ENCODE measurements around the gene FKBP10.
"Not testable (repeated sequence)": the region's sequence is repeated elsewhere in the genome, so short reads cannot be mapped to it uniquely, and the experiment has no call there.

The FKBP10 gene

DNA sequence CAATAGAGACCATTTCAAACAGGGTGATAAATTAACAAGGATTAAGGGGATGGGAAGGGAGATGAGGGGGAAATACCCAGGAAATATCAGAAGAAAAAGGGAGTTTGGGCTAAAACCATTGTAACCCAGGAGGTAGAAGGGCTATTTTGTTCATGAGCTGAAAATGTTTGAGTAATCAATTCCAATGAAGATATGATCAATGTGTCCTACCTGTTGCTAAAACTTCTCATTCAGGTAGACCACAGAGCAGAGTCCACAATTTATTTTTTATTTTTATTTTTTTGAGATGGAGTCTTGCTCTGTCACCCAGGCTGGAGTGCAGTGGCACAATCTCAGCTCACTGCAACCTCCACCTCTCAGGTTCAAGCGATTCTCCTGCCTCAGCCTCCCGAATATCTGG, 26.6 kb downstream of the FKBP10 start:
- not testable (repeated sequence) for DNase-seq (ENCODE audit: low read depth)

DNA sequence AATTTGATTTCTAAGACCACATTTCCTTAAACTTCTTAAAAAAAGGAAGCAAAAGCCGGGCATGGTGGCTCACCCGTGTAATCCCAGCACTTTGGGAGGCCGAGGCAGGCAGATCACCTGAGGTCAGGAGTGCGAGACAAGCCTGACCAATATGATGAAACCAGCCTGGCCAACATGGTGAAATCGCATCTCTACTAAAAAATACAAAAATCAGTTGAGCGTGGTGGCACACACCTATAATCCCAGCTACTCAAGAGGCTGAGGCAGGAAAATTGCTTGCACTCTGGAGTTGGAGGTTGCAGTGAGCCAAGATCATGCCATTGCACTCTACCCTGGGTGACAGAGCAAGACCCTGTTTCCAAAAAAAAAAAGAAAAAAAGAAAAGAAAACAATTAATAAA, 28.0 kb downstream of the FKBP10 start:
- DNase-seq (ENCODE audit: low read depth): not testable (repeated sequence)

DNA sequence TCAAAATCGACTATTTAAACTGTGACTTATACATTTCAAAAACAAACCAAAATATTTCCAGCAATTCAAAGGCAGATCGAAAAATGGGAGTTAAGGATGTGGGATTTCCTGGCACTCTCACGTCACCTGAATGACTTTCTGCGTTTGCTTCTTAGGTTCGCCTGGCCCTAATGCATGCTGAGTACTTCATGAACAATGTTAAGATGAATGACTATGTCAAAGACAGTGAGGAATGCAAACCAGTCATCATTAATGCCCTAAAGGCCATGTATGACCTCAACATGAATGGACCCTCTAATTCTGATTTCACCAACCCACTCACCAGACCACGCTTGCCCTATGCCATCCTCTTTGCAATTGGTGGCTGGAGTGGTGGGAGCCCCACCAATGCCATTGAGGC, 32.2 kb downstream of the FKBP10 start:
- DNase-seq (ENCODE audit: low read depth): no peak

DNA sequence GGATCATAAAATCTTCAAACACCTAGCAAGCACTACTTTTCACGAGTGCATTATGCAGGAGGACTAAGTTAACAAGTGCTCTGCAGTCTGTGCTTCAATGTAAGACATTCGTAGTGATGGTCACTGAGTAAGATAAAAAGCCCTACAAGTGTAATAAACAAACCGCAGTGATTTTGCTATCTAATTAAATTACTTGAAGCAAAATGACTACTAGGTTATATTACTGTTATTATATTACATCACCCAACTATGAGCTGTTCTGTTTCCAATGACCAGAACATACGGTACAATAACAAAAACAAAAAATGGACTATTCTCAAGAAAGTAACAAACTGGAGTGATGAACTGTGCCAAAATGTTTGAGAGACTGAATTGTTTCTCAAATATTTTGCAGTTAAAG, 36.0 kb downstream of the FKBP10 start:
- no peak for DNase-seq (ENCODE audit: low read depth)

DNA sequence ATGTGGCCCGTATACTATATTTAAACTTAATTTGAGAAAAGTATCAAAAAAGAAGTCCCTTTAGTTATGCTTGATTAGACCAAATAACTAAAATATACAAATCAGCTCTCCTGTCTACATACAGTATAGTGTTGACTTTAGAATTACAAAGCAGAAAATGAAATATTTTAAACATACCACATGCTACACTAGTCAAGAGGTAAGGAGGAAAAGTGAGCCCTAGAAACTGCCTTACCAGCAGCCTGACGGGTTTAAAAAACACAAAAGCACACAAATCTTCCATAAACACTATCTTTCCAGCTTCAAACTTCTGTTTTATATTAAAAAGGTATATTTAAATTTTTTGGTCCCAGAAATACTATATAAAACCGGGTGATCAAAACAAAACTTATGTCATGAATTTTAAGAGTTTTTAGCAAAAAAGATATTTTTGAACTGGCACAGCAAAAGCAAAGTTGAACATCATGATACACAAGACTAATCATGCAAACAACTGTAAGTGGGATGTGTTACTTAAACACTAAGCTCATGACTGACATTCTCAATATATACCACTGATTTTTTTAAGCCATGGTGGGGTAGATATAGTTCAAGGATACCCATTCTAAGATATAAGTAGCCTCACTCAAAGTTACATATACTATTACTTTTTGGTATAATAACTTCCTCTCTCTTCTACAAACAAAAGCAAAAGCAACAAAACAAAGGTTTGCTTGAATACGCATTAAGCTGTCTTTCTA, 36.6 kb downstream of the FKBP10 start:
- no peak for DNase-seq (ENCODE audit: low read depth)

DNA sequence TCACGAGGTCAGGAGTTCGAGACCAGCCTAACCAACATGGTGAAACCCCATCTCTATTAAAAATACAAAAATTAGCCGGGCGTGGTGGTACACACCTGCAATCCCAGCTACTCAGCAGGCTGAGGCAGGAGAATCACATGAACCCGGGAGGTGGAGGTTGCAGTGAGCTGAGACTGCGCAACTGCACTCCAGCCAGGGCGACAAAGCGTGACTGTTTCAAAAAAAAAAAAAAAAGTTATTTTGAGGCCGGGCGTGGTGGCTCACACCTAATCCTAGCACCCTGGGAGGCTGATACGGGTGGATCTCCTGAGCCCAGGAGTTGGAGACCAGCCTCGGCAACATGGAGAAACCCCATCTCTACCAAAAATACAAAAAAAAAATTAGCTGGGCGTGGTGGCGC, 38.6 kb downstream of the FKBP10 start:
- not testable (repeated sequence) for DNase-seq (ENCODE audit: low read depth)

DNA sequence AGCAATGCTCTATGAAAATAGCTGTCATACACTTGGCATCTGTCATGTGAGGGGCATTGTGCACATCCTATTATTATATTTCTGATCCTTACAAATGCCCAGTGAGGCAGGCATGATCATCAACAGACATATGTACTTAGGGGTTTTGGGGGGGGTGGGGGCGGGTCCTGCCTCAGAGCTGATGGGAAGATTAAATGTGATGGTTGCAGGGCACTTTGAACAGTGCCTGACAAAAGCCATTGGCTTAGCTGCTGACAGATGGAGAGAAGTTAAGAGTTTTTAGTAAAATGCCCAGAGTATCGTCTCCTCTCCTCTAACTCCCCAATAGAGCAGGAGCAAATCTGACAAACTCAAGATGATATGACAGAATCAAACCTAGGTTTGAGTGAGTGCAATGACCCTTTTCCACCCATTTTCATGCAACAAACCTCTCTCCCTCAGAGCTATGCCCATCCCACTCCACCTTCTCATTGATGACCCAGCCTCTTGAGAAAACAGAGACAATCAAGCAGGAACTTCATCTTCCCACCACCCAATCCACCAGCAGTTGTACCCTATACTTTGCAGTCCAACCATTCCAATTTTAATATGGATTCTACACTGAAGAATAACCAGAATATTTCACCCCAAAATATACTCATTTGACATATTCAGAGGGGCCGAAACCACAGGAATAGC, 47.6 kb downstream of the FKBP10 start:
- no peak for DNase-seq (ENCODE audit: low read depth)

DNA sequence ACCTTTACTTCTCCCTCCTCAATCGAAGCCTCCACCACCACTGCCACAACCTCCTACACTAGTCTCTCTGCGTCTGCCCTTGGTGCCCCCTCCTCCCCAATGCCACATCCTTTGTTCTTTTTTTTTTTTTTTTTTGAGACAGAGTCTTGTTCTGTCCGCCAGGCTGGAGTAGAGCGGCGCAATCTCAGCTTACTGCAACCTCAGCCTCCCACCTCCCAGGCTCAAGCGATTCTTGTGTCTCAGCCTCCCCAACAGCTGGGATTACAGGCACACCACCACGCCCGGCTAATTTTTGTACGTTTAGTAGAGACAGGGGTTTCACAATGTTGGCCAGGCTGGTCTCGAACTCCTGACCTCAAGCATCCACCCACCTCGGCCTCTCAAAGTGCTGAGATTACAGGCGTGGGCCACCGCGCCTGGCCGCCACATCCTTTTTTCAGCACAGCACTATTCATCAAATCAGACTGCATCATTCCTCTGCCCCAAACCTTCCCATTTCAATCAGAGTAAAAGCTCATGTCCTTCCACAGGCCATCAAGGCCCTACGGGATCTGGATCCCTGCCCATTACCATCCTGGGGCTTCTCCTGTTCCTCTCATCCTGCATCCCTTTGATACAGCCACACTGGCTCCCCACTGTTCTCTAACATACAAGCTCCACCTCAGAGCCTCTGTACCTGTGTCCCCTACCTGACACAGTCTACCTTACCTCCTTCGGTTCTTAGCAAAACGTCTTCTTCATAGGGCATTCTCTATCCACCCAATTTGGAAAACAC, 50.5 kb downstream of the FKBP10 start:
- peak; percentile 29 for DNase-seq (ENCODE audit: low read depth)

DNA sequence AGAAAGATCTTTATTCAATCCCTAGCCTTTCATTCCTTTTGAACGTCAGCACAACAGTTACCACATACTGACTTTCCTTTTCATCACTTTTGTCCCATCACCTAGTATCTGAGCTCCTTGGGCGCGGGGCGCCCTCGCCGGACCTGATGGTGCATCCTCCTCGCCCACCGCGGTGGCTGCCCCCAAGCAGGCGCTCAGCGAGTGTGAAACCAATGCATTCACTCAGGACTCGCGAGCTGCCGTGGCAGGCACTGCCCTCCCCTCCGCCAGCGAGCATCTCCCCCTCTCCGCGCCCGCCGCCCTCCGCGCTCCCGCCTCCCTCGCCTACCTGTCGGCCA, 51.7 kb downstream of the FKBP10 start:
- no peak for DNase-seq (ENCODE audit: low read depth)

DNA sequence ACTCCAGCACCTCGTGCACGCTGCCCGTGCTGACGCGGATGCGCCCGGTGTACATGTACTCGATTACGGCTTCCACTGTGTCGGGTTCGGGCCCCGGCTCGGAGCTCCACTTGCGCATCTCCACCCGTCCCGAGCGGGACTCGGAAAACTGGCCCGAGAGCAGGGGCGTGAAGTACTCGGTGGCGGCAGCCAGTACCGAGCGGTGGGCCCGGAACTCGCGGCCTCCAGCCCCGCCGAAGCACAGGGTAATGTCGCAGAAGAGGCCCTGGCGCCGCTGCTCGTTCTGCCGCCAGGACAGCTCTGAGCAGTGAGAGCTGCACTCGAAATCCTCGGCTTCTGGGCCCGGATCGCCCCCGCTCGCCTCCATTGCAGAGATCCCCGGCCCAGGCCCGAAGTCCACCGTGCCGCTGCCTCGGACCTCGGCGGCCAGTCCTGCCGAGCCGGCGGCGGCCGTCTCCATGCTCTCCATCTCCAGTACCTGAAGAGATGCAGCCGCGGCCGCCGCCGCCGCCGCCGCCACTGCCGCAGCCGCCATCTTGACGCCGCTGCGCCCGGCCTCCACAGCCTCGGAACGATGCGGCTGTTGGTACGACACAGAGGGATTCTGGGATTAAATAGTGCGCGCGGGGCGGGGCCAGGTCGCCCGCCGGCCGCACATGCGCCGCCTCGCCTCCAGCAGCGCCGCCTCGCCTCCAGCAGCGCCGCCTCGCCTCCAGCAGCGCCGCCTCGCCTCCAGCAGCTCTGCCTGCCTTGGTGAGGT, 52.2 kb downstream of the FKBP10 start, which contains the start of gene KLHL11:
Gene KLHL11 (minus strand): TSS at position 588 of the 760 bp plus-strand sequence. CDS start 53 bp downstream, at position 535.
- peak; percentile 87 for DNase-seq (ENCODE audit: low read depth)

DNA sequence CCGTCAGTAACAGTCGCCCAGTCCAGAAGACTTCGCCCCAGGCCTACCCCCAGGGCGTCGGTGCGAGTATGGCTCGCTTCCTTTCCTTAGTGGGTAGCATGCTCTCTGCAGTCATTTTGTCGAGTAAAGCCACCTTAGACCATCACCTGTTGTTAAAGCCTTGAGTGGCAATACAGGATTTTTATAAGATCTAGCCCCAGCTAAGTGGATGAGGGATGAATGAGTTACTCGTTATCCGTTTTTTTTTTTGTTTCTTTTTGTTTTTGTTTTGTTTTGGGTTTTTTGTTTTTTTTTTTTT, 52.7 kb downstream of the FKBP10 start:
- DNase-seq (ENCODE audit: low read depth): no peak

DNA sequence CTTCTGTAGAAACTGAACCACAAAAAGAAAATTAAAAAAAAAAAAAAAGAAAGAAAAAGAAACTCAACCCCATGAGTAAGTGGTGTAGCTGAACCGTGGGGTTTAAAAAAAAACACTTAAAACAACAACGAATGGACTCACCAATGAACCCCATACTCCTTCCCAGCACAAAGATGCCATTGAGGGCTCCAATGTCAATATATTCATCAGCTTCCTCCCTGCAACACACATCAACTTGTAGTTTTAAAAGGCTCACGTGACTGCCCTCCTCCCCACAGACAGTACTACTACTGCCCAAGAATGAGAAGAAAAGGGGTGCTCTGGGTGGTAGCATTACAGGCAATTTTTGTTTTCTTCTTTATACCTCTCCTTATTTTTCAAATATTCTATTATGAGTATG, 55.8 kb downstream of the FKBP10 start:
- DNase-seq (ENCODE audit: low read depth): no peak

DNA sequence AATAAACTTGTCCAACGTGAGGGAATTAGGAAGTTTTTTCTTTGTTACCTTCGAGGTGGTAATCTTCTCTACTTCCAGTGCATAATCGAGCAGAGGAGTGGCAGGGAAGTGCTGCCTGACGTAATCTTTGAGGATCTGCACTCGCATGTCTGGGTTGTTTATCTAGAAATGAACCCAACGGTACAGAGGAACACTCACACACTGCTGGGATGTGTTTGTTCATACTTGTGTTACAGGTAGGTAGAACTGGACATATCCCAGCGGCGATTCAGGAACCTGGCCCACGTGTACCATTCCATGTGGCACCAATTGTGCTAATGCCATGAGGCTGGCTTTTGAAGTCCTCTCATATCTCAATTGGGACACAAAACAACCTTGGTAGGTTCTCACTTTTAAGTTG, 56.6 kb downstream of the FKBP10 start:
- DNase-seq (ENCODE audit: low read depth): no peak

DNA sequence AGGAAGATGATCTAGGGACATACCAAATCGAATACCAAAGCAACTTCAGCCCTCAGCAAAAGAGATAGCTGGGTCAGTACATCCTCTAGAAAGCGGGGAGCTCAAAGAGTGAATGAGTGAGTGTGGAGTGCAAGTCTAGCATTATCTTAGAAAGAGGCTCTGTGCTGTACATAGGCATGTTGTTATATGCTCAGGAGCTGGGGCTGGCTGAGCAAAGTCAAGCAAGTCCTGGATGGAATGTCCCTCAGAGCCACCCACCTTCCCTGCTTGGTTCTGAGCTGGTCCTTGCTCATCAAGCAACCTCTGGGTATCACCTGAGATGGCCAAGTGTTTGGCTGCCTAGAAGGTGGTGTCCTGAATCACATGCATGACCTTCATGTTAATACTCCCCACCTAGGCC, 57.3 kb downstream of the FKBP10 start:
- no peak for DNase-seq (ENCODE audit: low read depth)

DNA sequence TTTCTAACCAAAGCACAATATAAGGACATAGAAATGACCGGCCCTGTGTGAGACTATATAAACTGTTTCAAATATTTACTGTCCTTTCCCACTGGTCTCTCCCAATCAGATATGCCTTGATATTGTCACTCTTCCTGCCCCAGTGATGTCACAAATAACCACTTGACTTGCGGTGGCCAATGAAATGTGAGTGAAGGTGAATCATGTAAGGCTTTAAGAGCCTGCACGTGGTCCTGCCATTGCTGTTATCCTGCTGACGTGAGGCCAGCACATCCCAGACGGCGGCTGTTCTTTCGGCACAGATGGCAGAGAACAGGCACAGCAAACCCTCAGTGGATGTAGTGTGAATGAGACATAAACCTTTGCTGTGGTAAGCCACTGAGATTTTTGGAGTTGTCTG, 57.8 kb downstream of the FKBP10 start:
- no peak for DNase-seq (ENCODE audit: low read depth)

DNA sequence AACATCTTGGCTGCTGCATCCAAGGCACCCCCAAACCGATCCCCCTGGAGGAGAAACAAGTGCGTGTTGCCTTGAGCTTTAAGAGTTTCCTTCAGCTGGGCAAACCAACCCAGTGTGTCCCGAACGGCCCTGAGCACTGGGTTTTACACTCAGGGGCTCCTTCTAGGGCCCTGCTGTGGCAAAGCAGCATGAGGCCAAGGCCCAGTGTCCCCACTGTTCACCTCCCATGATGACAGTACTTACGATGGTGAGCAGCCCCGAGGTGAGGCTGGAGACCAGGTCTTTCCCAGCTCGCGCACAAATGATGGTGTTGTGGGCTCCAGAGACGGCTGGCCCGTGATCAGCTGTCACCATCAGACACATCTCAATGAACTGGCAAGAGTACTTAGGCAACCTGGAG, 59.0 kb downstream of the FKBP10 start:
- no peak for DNase-seq (ENCODE audit: low read depth)

All from activated T-cell treated with anti-CD3 and anti-CD28 coated beads for 48 hours (primary cell).